ENCODE measurements around the gene OLFML2B.

DNA sequence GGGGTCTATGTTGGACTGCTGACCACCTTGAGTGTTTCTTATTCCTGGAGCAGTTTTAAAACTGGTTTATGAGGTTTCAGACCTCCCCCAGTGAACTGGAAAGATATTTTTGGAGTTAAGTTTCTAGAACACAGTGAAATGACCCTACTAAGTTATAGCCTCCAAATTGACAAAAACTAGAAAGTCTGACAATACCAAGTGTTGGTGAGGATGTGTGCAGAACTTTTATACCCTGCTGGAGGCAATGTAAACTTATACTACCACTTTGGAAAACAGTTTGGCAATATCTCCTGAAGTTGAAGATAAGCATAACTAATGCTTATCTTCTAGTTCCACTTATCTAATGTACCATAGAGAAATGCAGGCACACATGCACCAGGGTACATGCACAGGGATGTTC, 10.4 kb downstream of the OLFML2B start:
- TF ChIP-seq, protein P1, sequence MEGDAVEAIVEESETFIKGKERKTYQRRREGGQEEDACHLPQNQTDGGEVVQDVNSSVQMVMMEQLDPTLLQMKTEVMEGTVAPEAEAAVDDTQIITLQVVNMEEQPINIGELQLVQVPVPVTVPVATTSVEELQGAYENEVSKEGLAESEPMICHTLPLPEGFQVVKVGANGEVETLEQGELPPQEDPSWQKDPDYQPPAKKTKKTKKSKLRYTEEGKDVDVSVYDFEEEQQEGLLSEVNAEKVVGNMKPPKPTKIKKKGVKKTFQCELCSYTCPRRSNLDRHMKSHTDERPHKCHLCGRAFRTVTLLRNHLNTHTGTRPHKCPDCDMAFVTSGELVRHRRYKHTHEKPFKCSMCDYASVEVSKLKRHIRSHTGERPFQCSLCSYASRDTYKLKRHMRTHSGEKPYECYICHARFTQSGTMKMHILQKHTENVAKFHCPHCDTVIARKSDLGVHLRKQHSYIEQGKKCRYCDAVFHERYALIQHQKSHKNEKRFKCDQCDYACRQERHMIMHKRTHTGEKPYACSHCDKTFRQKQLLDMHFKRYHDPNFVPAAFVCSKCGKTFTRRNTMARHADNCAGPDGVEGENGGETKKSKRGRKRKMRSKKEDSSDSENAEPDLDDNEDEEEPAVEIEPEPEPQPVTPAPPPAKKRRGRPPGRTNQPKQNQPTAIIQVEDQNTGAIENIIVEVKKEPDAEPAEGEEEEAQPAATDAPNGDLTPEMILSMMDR (conservative IDR thresholded peaks at IDR 0.05; ENCODE audit: low read length): no peak
- TF ChIP-seq EZH2phosphoT487 (IDR thresholded peaks at IDR 0.05; ENCODE audit: borderline replicate concordance): no peak

Data from Loucy (cell line).